Measurements from ENCODE around the gene ENPP1.

Gene ENPP1

DNA sequence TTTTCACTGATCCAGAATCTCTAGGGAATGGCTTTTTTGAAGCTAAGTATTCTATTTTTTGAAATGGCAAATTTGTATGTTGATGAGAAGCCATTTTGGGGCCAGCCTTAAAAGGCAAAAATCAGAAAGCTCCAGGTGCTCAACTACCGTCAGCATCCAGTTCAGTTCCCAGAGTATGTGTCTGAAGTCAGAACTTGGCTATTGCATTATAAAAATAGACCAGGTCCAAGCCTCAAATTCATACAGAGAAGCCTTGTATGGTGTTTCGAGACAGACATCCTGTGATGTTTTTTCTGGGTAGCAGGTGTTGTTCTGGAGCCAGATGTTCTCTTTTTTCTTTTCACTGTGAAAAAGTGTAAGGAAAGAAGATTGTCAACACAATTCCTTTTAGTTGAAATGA lies 75.2 kb downstream of the ENPP1 start (continued):
- TF ChIP-seq, protein P1, sequence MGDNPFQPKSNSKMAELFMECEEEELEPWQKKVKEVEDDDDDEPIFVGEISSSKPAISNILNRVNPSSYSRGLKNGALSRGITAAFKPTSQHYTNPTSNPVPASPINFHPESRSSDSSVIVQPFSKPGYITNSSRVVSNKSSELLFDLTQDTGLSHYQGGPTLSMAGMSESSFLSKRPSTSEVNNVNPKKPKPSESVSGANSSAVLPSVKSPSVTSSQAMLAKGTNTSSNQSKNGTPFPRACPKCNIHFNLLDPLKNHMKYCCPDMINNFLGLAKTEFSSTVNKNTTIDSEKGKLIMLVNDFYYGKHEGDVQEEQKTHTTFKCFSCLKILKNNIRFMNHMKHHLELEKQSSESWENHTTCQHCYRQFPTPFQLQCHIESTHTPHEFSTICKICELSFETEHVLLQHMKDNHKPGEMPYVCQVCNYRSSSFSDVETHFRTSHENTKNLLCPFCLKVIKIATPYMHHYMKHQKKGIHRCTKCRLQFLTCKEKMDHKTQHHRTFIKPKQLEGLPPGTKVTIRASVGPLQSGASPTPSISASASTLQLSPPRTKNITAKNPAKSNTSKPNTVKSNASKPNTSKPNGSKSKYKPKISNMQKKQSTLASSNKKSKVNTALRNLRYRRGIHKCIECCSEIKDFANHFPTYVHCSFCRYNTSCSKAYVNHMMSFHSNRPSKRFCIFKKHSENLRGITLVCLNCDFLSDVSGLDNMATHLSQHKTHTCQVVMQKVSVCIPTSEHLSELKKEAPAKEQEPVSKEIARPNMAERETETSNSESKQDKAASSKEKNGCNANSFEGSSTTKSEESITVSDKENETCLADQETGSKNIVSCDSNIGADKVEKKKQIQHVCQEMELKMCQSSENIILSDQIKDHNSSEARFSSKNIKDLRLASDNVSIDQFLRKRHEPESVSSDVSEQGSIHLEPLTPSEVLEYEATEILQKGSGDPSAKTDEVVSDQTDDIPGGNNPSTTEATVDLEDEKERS (tag by site-specific recombination; IDR thresholded peaks at IDR 0.05) = no peak
- TF ChIP-seq, protein P2, sequence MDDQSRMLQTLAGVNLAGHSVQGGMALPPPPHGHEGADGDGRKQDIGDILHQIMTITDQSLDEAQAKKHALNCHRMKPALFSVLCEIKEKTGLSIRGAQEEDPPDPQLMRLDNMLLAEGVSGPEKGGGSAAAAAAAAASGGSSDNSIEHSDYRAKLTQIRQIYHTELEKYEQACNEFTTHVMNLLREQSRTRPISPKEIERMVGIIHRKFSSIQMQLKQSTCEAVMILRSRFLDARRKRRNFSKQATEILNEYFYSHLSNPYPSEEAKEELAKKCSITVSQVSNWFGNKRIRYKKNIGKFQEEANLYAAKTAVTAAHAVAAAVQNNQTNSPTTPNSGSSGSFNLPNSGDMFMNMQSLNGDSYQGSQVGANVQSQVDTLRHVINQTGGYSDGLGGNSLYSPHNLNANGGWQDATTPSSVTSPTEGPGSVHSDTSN (CRISPR knock-in tag; IDR thresholded peaks at IDR 0.05) = no peak

DNA sequence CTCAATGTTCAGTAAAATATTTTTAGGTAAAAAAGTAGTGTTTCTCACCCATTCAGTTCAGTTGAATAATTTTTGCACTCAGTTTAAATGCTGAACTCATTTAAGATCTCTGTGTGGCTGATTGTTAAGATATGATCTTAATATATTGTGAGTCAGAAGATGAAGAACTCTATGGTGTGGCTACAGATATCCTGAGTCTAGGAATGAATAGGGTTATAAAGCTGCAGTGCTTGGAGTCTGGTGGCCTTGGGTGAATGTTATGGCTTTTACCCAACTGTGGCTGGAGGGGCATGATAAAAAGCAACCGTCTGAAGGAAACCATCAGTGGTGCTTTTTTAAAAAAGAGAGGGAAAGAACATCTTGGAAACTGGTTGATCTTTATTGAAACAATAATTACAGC lies 77.4 kb downstream of the ENPP1 start:
- ChIA-PET POLR2A (no interaction called here), CTCF (interaction anchor here (0.7 kb wide), 1 partner anchor 745 kb away, joined by 3 read pairs; no protein-coding TSS in a partner anchor)
- H3K4me1 ChIP-seq (ENCODE audit: control insufficient read depth, insufficient read depth, low read length) = no peaks in the 10 kb centered on the region
- H3K4me3 ChIP-seq (ENCODE audit: low read depth, low read length) = no peak overlapping the region
- H3K27ac ChIP-seq (ENCODE audit: extremely low read depth, low read depth, low read length) = no peak overlapping the region
- H3K36me3 ChIP-seq (ENCODE audit: control insufficient read depth in 2 of 2, insufficient read depth in 1 of 2, low read length in 2 of 2) = peaks cover 10 to 49% of the 10 kb centered on the region in 2 experiments
- H3K9me3 ChIP-seq (ENCODE audit: control insufficient read depth, insufficient read depth, low read depth, low read length) = no peaks in the 10 kb centered on the region
- TF ChIP-seq ZNF140 (tag by site-specific recombination; IDR thresholded peaks at IDR 0.05) = no peak
- TF ChIP-seq, protein P3, sequence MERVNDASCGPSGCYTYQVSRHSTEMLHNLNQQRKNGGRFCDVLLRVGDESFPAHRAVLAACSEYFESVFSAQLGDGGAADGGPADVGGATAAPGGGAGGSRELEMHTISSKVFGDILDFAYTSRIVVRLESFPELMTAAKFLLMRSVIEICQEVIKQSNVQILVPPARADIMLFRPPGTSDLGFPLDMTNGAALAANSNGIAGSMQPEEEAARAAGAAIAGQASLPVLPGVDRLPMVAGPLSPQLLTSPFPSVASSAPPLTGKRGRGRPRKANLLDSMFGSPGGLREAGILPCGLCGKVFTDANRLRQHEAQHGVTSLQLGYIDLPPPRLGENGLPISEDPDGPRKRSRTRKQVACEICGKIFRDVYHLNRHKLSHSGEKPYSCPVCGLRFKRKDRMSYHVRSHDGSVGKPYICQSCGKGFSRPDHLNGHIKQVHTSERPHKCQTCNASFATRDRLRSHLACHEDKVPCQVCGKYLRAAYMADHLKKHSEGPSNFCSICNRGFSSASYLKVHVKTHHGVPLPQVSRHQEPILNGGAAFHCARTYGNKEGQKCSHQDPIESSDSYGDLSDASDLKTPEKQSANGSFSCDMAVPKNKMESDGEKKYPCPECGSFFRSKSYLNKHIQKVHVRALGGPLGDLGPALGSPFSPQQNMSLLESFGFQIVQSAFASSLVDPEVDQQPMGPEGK (tag by site-specific recombination; IDR thresholded peaks at IDR 0.05) = no peak

DNA sequence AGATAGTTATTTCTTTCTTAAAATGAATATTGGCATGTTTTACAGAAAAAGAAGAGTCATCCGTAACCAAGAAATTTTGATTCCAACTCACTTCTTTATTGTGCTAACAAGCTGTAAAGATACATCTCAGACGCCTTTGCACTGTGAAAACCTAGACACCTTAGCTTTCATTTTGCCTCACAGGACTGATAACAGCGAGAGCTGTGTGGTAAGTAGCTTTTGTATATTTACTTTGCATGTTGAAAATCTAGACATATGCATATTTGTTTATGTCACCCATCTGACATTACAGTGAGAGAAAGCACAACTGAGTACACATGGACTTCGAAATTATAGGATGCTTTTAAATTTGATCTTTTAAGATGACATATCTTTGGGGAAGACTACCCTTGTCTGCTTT lies 78.7 kb downstream of the ENPP1 start:
- CTCF ChIA-PET = interaction anchor here (0.8 to 1.0 kb wide), 2 partner anchors 28 to 191 kb away, joined by 3 read pairs; no protein-coding TSS in a partner anchor
- H3K4me1 ChIP-seq (ENCODE audit: control insufficient read depth, insufficient read depth, low read length) = no peaks in the 10 kb centered on the region
- H3K9me3 ChIP-seq (ENCODE audit: control insufficient read depth, insufficient read depth, low read depth, low read length) = no peaks in the 10 kb centered on the region
- POLR2A ChIA-PET = no interaction called here
- no peak overlapping the region for H3K27ac ChIP-seq (ENCODE audit: extremely low read depth, low read depth, low read length)
- TF ChIP-seq ZNF112 (tag by site-specific recombination; IDR thresholded peaks at IDR 0.05) (no peak), ZNF404 (tag by site-specific recombination; IDR thresholded peaks at IDR 0.05) (no peak), ZNF654 (tag by site-specific recombination; IDR thresholded peaks at IDR 0.05; ENCODE audit: low read depth) (no peak), SP2 (tag by site-specific recombination; IDR thresholded peaks at IDR 0.05) (no peak), MZF1 (tag by site-specific recombination; IDR thresholded peaks at IDR 0.05; ENCODE audit: borderline replicate concordance) (no peak), ZNF501 (tag by site-specific recombination; IDR thresholded peaks at IDR 0.05) (no peak), ZNF777 (tag by site-specific recombination; IDR thresholded peaks at IDR 0.05; ENCODE audit: borderline replicate concordance) (no peak)
- TF ChIP-seq, protein P4, sequence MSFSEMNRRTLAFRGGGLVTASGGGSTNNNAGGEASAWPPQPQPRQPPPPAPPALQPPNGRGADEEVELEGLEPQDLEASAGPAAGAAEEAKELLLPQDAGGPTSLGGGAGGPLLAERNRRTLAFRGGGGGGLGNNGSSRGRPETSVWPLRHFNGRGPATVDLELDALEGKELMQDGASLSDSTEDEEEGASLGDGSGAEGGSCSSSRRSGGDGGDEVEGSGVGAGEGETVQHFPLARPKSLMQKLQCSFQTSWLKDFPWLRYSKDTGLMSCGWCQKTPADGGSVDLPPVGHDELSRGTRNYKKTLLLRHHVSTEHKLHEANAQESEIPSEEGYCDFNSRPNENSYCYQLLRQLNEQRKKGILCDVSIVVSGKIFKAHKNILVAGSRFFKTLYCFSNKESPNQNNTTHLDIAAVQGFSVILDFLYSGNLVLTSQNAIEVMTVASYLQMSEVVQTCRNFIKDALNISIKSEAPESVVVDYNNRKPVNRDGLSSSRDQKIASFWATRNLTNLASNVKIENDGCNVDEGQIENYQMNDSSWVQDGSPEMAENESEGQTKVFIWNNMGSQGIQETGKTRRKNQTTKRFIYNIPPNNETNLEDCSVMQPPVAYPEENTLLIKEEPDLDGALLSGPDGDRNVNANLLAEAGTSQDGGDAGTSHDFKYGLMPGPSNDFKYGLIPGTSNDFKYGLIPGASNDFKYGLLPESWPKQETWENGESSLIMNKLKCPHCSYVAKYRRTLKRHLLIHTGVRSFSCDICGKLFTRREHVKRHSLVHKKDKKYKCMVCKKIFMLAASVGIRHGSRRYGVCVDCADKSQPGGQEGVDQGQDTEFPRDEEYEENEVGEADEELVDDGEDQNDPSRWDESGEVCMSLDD (tag by site-specific recombination; IDR thresholded peaks at IDR 0.05) = no peak
- TF ChIP-seq, protein P5, sequence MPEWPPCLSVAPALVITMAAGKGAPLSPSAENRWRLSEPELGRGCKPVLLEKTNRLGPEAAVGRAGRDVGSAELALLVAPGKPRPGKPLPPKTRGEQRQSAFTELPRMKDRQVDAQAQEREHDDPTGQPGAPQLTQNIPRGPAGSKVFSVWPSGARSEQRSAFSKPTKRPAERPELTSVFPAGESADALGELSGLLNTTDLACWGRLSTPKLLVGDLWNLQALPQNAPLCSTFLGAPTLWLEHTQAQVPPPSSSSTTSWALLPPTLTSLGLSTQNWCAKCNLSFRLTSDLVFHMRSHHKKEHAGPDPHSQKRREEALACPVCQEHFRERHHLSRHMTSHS (tag by site-specific recombination; IDR thresholded peaks at IDR 0.05) = no peak
- TF ChIP-seq, protein P6, sequence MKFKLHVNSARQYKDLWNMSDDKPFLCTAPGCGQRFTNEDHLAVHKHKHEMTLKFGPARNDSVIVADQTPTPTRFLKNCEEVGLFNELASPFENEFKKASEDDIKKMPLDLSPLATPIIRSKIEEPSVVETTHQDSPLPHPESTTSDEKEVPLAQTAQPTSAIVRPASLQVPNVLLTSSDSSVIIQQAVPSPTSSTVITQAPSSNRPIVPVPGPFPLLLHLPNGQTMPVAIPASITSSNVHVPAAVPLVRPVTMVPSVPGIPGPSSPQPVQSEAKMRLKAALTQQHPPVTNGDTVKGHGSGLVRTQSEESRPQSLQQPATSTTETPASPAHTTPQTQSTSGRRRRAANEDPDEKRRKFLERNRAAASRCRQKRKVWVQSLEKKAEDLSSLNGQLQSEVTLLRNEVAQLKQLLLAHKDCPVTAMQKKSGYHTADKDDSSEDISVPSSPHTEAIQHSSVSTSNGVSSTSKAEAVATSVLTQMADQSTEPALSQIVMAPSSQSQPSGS (tag by site-specific recombination; IDR thresholded peaks at IDR 0.05; ENCODE audit: low read depth) = no peak
- TF ChIP-seq, protein P1 (tag by site-specific recombination; IDR thresholded peaks at IDR 0.05) = no peak
- TF ChIP-seq, protein P7, sequence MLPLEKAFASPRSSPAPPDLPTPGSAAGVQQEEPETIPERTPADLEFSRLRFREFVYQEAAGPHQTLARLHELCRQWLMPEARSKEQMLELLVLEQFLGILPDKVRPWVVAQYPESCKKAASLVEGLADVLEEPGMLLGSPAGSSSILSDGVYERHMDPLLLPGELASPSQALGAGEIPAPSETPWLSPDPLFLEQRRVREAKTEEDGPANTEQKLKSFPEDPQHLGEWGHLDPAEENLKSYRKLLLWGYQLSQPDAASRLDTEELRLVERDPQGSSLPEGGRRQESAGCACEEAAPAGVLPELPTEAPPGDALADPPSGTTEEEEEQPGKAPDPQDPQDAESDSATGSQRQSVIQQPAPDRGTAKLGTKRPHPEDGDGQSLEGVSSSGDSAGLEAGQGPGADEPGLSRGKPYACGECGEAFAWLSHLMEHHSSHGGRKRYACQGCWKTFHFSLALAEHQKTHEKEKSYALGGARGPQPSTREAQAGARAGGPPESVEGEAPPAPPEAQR (tag by site-specific recombination; IDR thresholded peaks at IDR 0.05) = no peak
- H3K4me3 ChIP-seq (ENCODE audit: low read depth, low read length) = no peak overlapping the region
- H3K36me3 ChIP-seq (ENCODE audit: control insufficient read depth in 2 of 2, insufficient read depth in 1 of 2, low read length in 2 of 2) = peaks cover 8 to 53% of the 10 kb centered on the region in 2 experiments

Measured in HEK293 (cell line).